Activated CD8-positive, alpha-beta memory T cell treated with anti-CD3 and anti-CD28 coated beads, Interleukin-2, amount 50 U/mL, for 4 hours (primary cell): Measurements from ENCODE around the gene SH3YL1.

Experiments
- DNase-seq: peaks from one replicate; pipeline ENCODE4 v3.0.0-alpha.2; 2020

The SH3YL1 gene

GRCh38 chr2:281381-281780 is 17.5 kb upstream of the SH3YL1 start:
- no peak for DNase-seq

- no peak for DNase-seq
Measured at GRCh38 chr2:280650-281110, 16.8 kb upstream of the SH3YL1 start.

- DNase-seq = no peak
Measured at GRCh38 chr2:279956-280649, 16.3 kb upstream of the SH3YL1 start.

GRCh38 chr2:279366-279765 is 15.5 kb upstream of the SH3YL1 start:
- no peak for DNase-seq

- DNase-seq = no peak
Measured at GRCh38 chr2:278927-279320, 15.1 kb upstream of the SH3YL1 start.

- DNase-seq = no peak
Measured at GRCh38 chr2:278312-278926, 14.6 kb upstream of the SH3YL1 start.

- DNase-seq = no peak
Measured at GRCh38 chr2:275466-275865, 11.6 kb upstream of the SH3YL1 start.

- no peak for DNase-seq
Measured at GRCh38 chr2:274503-274902, 10.7 kb upstream of the SH3YL1 start.

- DNase-seq = no peak
Measured at GRCh38 chr2:273333-273732, 9.5 kb upstream of the SH3YL1 start.

GRCh38 chr2:271917-272316 is 8.1 kb upstream of the SH3YL1 start:
- DNase-seq = no peak

GRCh38 chr2:270861-271260 is 7.0 kb upstream of the SH3YL1 start:
- no peak for DNase-seq

GRCh38 chr2:269356-270030 is 5.7 kb upstream of the SH3YL1 start:
- no peak for DNase-seq

GRCh38 chr2:268323-268722 is 4.5 kb upstream of the SH3YL1 start:
- DNase-seq = no peak

GRCh38 chr2:264493-265468 is 949 bp upstream of the SH3YL1 start, which contains the start of gene ACP1:
ACP1 (plus strand) TSS chr2:264947; CDS start chr2:264965, 18 bp downstream.
- peak; percentile 95 for DNase-seq

GRCh38 chr2:263022-263738 is 652 bp downstream of the SH3YL1 start:
- DNase-seq = peak; percentile 27

GRCh38 chr2:262117-262516 is 1.7 kb downstream of the SH3YL1 start:
- DNase-seq = no peak

- no peak for DNase-seq
Measured at GRCh38 chr2:260507-261161, 3.2 kb downstream of the SH3YL1 start.

- DNase-seq = no peak
Measured at GRCh38 chr2:259789-260331, 4.0 kb downstream of the SH3YL1 start.

GRCh38 chr2:258933-259332 is 4.9 kb downstream of the SH3YL1 start:
- no peak for DNase-seq

- no peak for DNase-seq
Measured at GRCh38 chr2:257842-258241, 6.0 kb downstream of the SH3YL1 start.

- no peak for DNase-seq
Measured at GRCh38 chr2:257429-257828, 6.4 kb downstream of the SH3YL1 start.
